HepG2 (cell line): ENCODE measurements around the gene GTF3C5. TPM values are rescaled to one million over a fixed set of nuclear protein-coding genes. Genes with fewer than 3 reads are reported as not detected.
A peak's percentile ranks its signal among the peaks of the same experiment; 100 is the strongest.

Experiments used
- AKAP8 ChIP-seq: sonication (generic); formaldehyde crosslinking; IDR thresholded peaks from 2 replicates; pipeline ENCODE4 v1.5.1; 2020; ENCODE audit warnings: mild to moderate bottlenecking, missing genetic modification reagents
- ARID2 ChIP-seq: sonication (generic); formaldehyde crosslinking; IDR thresholded peaks from 2 replicates; pipeline ENCODE4 v1.8.1; 2022; ENCODE audit warnings: mild to moderate bottlenecking, missing genetic modification reagents, borderline replicate concordance
- CBX1 ChIP-seq: IDR thresholded peaks from one replicate; pipeline ENCODE4 v1.6.1; 2016; ENCODE audit warnings: antibody characterized with exemption, low read depth
- DDIT3 ChIP-seq: sonication (generic); formaldehyde crosslinking; IDR thresholded peaks from 2 replicates; pipeline ENCODE4 v1.4.0; 2020; ENCODE audit warnings: mild to moderate bottlenecking, missing genetic modification reagents
- FOXP4 ChIP-seq: sonication (generic); formaldehyde crosslinking; IDR thresholded peaks from 2 replicates; pipeline ENCODE4 v1.4.0; 2020; ENCODE audit warnings: missing genetic modification reagents
- HMGA1 ChIP-seq: sonication (generic); formaldehyde crosslinking; conservative IDR thresholded peaks from 2 replicates; pipeline ENCODE4 v1.4.0; 2020; ENCODE audit warnings: missing genetic modification reagents
- HNF4A ChIP-seq: sonication (generic); formaldehyde crosslinking; IDR thresholded peaks from 2 replicates; pipeline ENCODE4 v1.4.0; 2020; ENCODE audit warnings: missing genetic modification reagents
- IKZF5 ChIP-seq: IDR thresholded peaks from 2 replicates; pipeline ENCODE4 v1.6.1; 2018; ENCODE audit warnings: missing genetic modification reagents, mild to moderate bottlenecking, missing compliant biosample characterization
- LCORL ChIP-seq, 2 experiments: fragments of 450-650 bp in 1 of 2; sonication (generic) in 1 of 2; formaldehyde crosslinking in 1 of 2; IDR thresholded peaks; 2 replicates each; pipeline versions ENCODE4 v1.5.0 to v1.6.1; 2017 to 2020; ENCODE audit warnings: antibody characterized with exemption in 1 of 2, missing genetic modification reagents in 1 of 2
- MED13 ChIP-seq: sonication (generic); formaldehyde crosslinking; IDR thresholded peaks from 2 replicates; pipeline ENCODE4 v1.5.0; 2020; ENCODE audit warnings: missing genetic modification reagents
- MYC ChIP-seq: sonication (generic); formaldehyde crosslinking; IDR thresholded peaks from 2 replicates; pipeline ENCODE4 v1.9.0; 2021; ENCODE audit warnings: missing genetic modification reagents, borderline replicate concordance
- PHF8 ChIP-seq: sonication (generic); formaldehyde crosslinking; IDR thresholded peaks from 2 replicates; pipeline ENCODE4 v1.5.0; 2020; ENCODE audit warnings: missing genetic modification reagents
- RBM22 ChIP-seq: fragments of 200-400 bp; formaldehyde crosslinking; optimal IDR thresholded peaks from 2 replicates; pipeline ENCODE3; 2017; ENCODE audit warnings: mild to moderate bottlenecking, low read length, moderate library complexity
- SAP130 ChIP-seq: IDR thresholded peaks from 2 replicates; pipeline ENCODE4 v1.6.1; 2016; ENCODE audit warnings: low read depth
- SIN3A ChIP-seq: IDR thresholded peaks from 2 replicates; pipeline ENCODE4 v1.6.1; 2011; ENCODE audit warnings: low read depth, mild to moderate bottlenecking, control low read depth, low read length, borderline replicate concordance
- SMAD1 ChIP-seq: sonication (generic); formaldehyde crosslinking; IDR thresholded peaks from 2 replicates; pipeline ENCODE4 v1.4.0; 2020; ENCODE audit warnings: missing genetic modification reagents, low read depth, mild to moderate bottlenecking, borderline replicate concordance
- SNAI1 ChIP-seq: sonication (generic); formaldehyde crosslinking; IDR thresholded peaks from 2 replicates; pipeline ENCODE4 v1.5.0; 2020; ENCODE audit warnings: mild to moderate bottlenecking, missing genetic modification reagents, borderline replicate concordance
- SP1 ChIP-seq, 2 experiments: fragments of 450-650 bp in 1 of 2; sonication (generic) in 1 of 2; formaldehyde crosslinking in 1 of 2; IDR thresholded peaks; 2 replicates each; pipeline versions ENCODE4 v1.4.0 to v1.6.1; 2016 to 2020; ENCODE audit warnings: missing genetic modification reagents in 1 of 2
- SSRP1 ChIP-seq: IDR thresholded peaks from 2 replicates; pipeline ENCODE4 v1.6.1; 2016; ENCODE audit warnings: control low read depth
- TEAD3 ChIP-seq: optimal IDR thresholded peaks from 2 replicates; pipeline ENCODE3; 2016; ENCODE audit warnings: borderline replicate concordance
- U2AF1 ChIP-seq: fragments of 200-400 bp; formaldehyde crosslinking; optimal IDR thresholded peaks from 2 replicates; pipeline ENCODE3; 2017; ENCODE audit warnings: mild to moderate bottlenecking, low read depth, low read length
- ZFYVE20 ChIP-seq: sonication (generic); formaldehyde crosslinking; IDR thresholded peaks from 2 replicates; pipeline ENCODE4 v1.8.0; 2023; ENCODE audit warnings: low read depth, mild to moderate bottlenecking, moderate library complexity, missing genetic modification reagents, borderline replicate concordance
- ZNF792 ChIP-seq: IDR thresholded peaks from 2 replicates; pipeline ENCODE4 v1.6.1; 2016
- ZNF841 ChIP-seq: sonication (generic); formaldehyde crosslinking; IDR thresholded peaks from 2 replicates; pipeline ENCODE4 v1.8.1; 2023; ENCODE audit warnings: missing genetic modification reagents, borderline replicate concordance
- ZSCAN12 ChIP-seq: sonication (generic); formaldehyde crosslinking; IDR thresholded peaks from 2 replicates; pipeline ENCODE4 v1.9.0; 2021; ENCODE audit warnings: mild to moderate bottlenecking, missing genetic modification reagents
- ZSCAN20 ChIP-seq: sonication (generic); formaldehyde crosslinking; IDR thresholded peaks from 2 replicates; pipeline ENCODE4 v1.4.0; 2020; ENCODE audit warnings: missing genetic modification reagents, mild to moderate bottlenecking, borderline replicate concordance
- ZSCAN22 ChIP-seq: sonication (generic); formaldehyde crosslinking; IDR thresholded peaks from 2 replicates; pipeline ENCODE4 v1.4.0; 2020; ENCODE audit warnings: mild to moderate bottlenecking, missing genetic modification reagents
- polyA plus RNA-seq, 8 experiments: library from polyadenylated mRNA; depleted of rRNA in 3 of 8; stranded (reverse) in 7 of 8; unstranded in 1 of 8; fragments of >200 nt; fragmentation: Illumina TruSeq in 4 of 8; extraction: Trizol in 4 of 8; gene quantifications; 2 replicates each; pipeline versions ENCODE4 v1.2.1 to v1.2.3, GENCODE V29; 2011 to 2016; ENCODE audit warnings: low read depth in 4 of 8, missing spikeins in 1 of 8, mixed read lengths in 1 of 8; ENCODE audit not compliant: insufficient read depth in 1 of 8
- total RNA-seq, 5 experiments: library from RNA; depleted of rRNA; stranded (reverse); fragments of >200 nt; fragmentation: Illumina TruSeq; extraction: Trizol; gene quantifications; 2 replicates each; pipeline ENCODE4 v1.2.3, GENCODE V29; 2016; ENCODE audit warnings: low read depth in 1 of 5
- TF ChIP-seq, protein P1 (sequence below): fragments of 450-650 bp; IDR thresholded peaks from 2 replicates; pipeline ENCODE4 v1.6.1; 2017
- TF ChIP-seq, protein P2 (sequence below): IDR thresholded peaks from 2 replicates; pipeline ENCODE4 v1.6.1; 2016; ENCODE audit warnings: mild to moderate bottlenecking, missing biosample characterization, missing genetic modification reagents

Gene GTF3C5
- total and polyA plus RNA-seq, 2 of the 13 experiments (the other 11 are each of a cell fraction or from before 2014, with no cell fraction given), result 66.9 to 92.6 TPM

- TF ChIP-seq SIN3A (no peak), ZSCAN20 (CRISPR knock-in tag) (no peak), PHF8 (CRISPR knock-in tag) (no peak), SMAD1 (CRISPR knock-in tag) (no peak), ZSCAN12 (CRISPR knock-in tag) (no peak), SAP130 (peak; percentile 81), DDIT3 (CRISPR knock-in tag) (no peak), AKAP8 (no peak), MED13 (CRISPR knock-in tag) (no peak), ZNF792 (CRISPR knock-in tag) (no peak), SNAI1 (no peak), U2AF1 (no peak), MYC (CRISPR knock-in tag) (peak; percentile 73; the same call in 1 of the 2 replicates), SP1 (IDR thresholded peaks at IDR 0.05) (no peak), SP1 (CRISPR knock-in tag; IDR thresholded peaks at IDR 0.05) (no peak), FOXP4 (peak; percentile 54; the same call in 1 of the 2 replicates), RBM22 (no peak), HNF4A (CRISPR knock-in tag) (peak; percentile 28; the same call in 1 of the 2 replicates), CBX1 (no peak), ZSCAN22 (CRISPR knock-in tag) (no peak), TEAD3 (peak; percentile 85), IKZF5 (peak; percentile 47; the same call in 1 of the 2 replicates), ZNF841 (CRISPR knock-in tag) (no peak), HMGA1 (CRISPR knock-in tag) (no peak), ZFYVE20 (CRISPR knock-in tag) (no peak), SSRP1 (CRISPR knock-in tag) (no peak), ARID2 (CRISPR knock-in tag) (no peak), LCORL (IDR thresholded peaks at IDR 0.05) (no peak; the same call in 1 of the 2 replicates), LCORL (CRISPR knock-in tag; IDR thresholded peaks at IDR 0.05) (peak; percentile 30; the same call in 1 of the 2 replicates)
- TF ChIP-seq, protein P1, sequence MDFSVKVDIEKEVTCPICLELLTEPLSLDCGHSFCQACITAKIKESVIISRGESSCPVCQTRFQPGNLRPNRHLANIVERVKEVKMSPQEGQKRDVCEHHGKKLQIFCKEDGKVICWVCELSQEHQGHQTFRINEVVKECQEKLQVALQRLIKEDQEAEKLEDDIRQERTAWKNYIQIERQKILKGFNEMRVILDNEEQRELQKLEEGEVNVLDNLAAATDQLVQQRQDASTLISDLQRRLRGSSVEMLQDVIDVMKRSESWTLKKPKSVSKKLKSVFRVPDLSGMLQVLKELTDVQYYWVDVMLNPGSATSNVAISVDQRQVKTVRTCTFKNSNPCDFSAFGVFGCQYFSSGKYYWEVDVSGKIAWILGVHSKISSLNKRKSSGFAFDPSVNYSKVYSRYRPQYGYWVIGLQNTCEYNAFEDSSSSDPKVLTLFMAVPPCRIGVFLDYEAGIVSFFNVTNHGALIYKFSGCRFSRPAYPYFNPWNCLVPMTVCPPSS, result no peak
- TF ChIP-seq, protein P2, sequence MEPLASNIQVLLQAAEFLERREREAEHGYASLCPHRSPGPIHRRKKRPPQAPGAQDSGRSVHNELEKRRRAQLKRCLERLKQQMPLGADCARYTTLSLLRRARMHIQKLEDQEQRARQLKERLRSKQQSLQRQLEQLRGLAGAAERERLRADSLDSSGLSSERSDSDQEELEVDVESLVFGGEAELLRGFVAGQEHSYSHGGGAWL (CRISPR knock-in tag), result no peak
These were observed 33.2 kb upstream of the GTF3C5 start (continued) for GRCh38 chr9:132997591-132997990.
